K562 (cell line): ENCODE data around the gene AKNA. TPM values are rescaled to one million over a fixed set of nuclear protein-coding genes. Genes with fewer than 3 reads are reported as not detected.

ENCODE experiments used
- ATAC-seq: fragments of 200-7000 bp; cut with Tn5 transposase; 3 replicates; pipeline ENCODE4 v1.9.1; 2020; ENCODE audit warnings: moderate library complexity
- BruUV-seq: library from RNA; stranded (reverse); fragments of 400-500 nt; replicated peaks from 2 replicates; lab custom pipeline; 2021; lab: Mats Ljungman, UMichigan
- CTCF ChIA-PET: fragments of 300-600 bp; formaldehyde crosslinking; extraction: SDS; loops from one replicate; lab custom pipeline; 2021; ENCODE audit warnings: low intra/inter-chr PET ratio; lab: Yijun Ruan, JAX
- POLR2A ChIA-PET: fragments of 300-600, 350-650 bp; sonication (Branson Sonifier 250); formaldehyde crosslinking; extraction: SDS; loops from one replicate; lab custom pipeline; 2021; ENCODE audit warnings: antibody characterized with exemption, inconsistent platforms; lab: Yijun Ruan, JAX
- DNase-seq, 4 experiments: peaks; one replicate each; pipeline versions ENCODE4 v3.0.0 to v3.0.0-alpha.2; 2011 to 2018; ENCODE audit warnings: low spot score in 3 of 4, mixed read lengths in 3 of 4; ENCODE audit errors: extremely low read depth in 1 of 4
- FAIRE-seq: peaks from 2 replicates; lab custom pipeline; 2011; peaks lifted over from hg19 to GRCh38; lab: Jason Lieb, UNC
- H2AFZ ChIP-seq: 2 replicates; pipeline ENCODE4 v1.6.0; 2011; ENCODE audit warnings: low read depth, low read length, control low read depth, inconsistent platforms
- H3K27ac ChIP-seq: fragments of 200-600 bp; 3 replicates; pipeline ENCODE4 v1.8.0; 2011; ENCODE audit warnings: low read depth, mild to moderate bottlenecking, control low read depth, inconsistent platforms, low read length, moderate library complexity, mixed read lengths; ENCODE audit errors: extremely low read depth
- H3K27me3 ChIP-seq, 2 experiments: fragments of 300-600 bp in 1 of 2; 2 replicates in 1 of 2; 3 replicates in 1 of 2; pipeline versions ENCODE4 v1.6.0 to v1.8.0; 2011; ENCODE audit warnings: inconsistent platforms in 2 of 2, low read length in 2 of 2, mild to moderate bottlenecking in 1 of 2, mixed read lengths in 1 of 2, moderate library complexity in 1 of 2; ENCODE audit not compliant: control insufficient read depth in 2 of 2, insufficient read depth in 2 of 2
- H3K36me3 ChIP-seq: fragments of 300-600 bp; 3 replicates; pipeline ENCODE4 v1.8.0; 2011; ENCODE audit warnings: mild to moderate bottlenecking, low read length, inconsistent platforms; ENCODE audit not compliant: control insufficient read depth, insufficient read depth
- H3K4me1 ChIP-seq, 2 experiments: fragments of 200-600 bp in 1 of 2; replicated peaks in 1 of 2; 2 replicates in 1 of 2; 3 replicates in 1 of 2; pipeline versions ENCODE4 v1.5.1 to v1.8.0; 2011; ENCODE audit warnings: inconsistent platforms in 2 of 2, low read length in 2 of 2, mild to moderate bottlenecking in 1 of 2, mixed read lengths in 1 of 2, moderate library complexity in 1 of 2; ENCODE audit not compliant: control insufficient read depth in 2 of 2, insufficient read depth in 2 of 2
- H3K4me2 ChIP-seq: 2 replicates; pipeline ENCODE4 v1.6.1; 2011; ENCODE audit warnings: low read length, control low read depth, inconsistent platforms, mixed read lengths; ENCODE audit not compliant: insufficient read depth
- H3K4me3 ChIP-seq: fragments of 200-600 bp; sonication (generic), shearing (Covaris generic); 2 replicates; pipeline ENCODE4 v1.5.1; 2016; ENCODE audit warnings: control low read depth, inconsistent platforms
- H3K79me2 ChIP-seq: fragments of 200-600 bp; 3 replicates; pipeline ENCODE4 v1.8.0; 2011; ENCODE audit warnings: low read length, inconsistent platforms; ENCODE audit not compliant: control insufficient read depth, insufficient read depth
- H3K9ac ChIP-seq, 2 experiments: 2 replicates each; pipeline versions ENCODE4 v1.6.0 to v1.6.1; 2011; ENCODE audit warnings: low read depth in 2 of 2, low read length in 2 of 2, control low read depth in 1 of 2, inconsistent platforms in 1 of 2, mild to moderate bottlenecking in 1 of 2, mixed read lengths in 1 of 2; ENCODE audit not compliant: insufficient read depth in 1 of 2
- H3K9me1 ChIP-seq: one replicate; pipeline ENCODE4 v1.6.0; 2011; ENCODE audit warnings: inconsistent platforms, mild to moderate bottlenecking, low read length, moderate library complexity; ENCODE audit not compliant: control insufficient read depth, insufficient read depth
- H3K9me3 ChIP-seq: replicated peaks from 2 replicates; pipeline ENCODE4 v1.5.1; 2011; ENCODE audit warnings: low read depth, low read length, inconsistent platforms; ENCODE audit not compliant: control insufficient read depth, insufficient read depth
- H4K20me1 ChIP-seq: replicated peaks from 2 replicates; pipeline ENCODE4 v1.6.1; 2011; ENCODE audit warnings: low read length, inconsistent platforms, mixed read lengths; ENCODE audit not compliant: control insufficient read depth, insufficient read depth
- ARID1B ChIP-seq: fragments of 450-650 bp; IDR thresholded peaks from 2 replicates; pipeline ENCODE4 v1.6.1; 2016; ENCODE audit warnings: antibody characterized with exemption, mild to moderate bottlenecking, inconsistent platforms
- BDP1 ChIP-seq: IDR thresholded peaks from 3 replicates; pipeline ENCODE4 v1.6.1; 2011; ENCODE audit not compliant: insufficient read length, insufficient read depth
- FOS ChIP-seq: IDR thresholded peaks from 3 replicates; pipeline ENCODE4 v1.6.1; 2011; ENCODE audit not compliant: insufficient read length; ENCODE audit errors: extremely low read depth
- FOSL1 ChIP-seq: fragments of 200-800 bp; sonication (Bioruptor generic); conservative IDR thresholded peaks from 2 replicates; pipeline ENCODE4 v1.6.1; 2016; ENCODE audit warnings: missing genetic modification characterization, missing compliant biosample characterization
- GABPB1 ChIP-seq: sonication (generic); formaldehyde crosslinking; IDR thresholded peaks from 2 replicates; pipeline ENCODE4 v1.8.0; 2022; ENCODE audit warnings: mild to moderate bottlenecking, missing genetic modification reagents
- HDAC6 ChIP-seq: IDR thresholded peaks from 2 replicates; pipeline ENCODE4 v1.6.1; 2012; ENCODE audit warnings: low read depth, mild to moderate bottlenecking, control low read depth, inconsistent platforms, low read length, moderate library complexity
- HNRNPH1 ChIP-seq: fragments of 200-400 bp; formaldehyde crosslinking; optimal IDR thresholded peaks from 2 replicates; pipeline ENCODE3; 2017; ENCODE audit warnings: low read depth, mild to moderate bottlenecking, low read length, moderate library complexity
- MBD1 ChIP-seq: fragments of 250-450 bp; sonication (Bioruptor Pico); IDR thresholded peaks from 2 replicates; pipeline ENCODE4 v1.8.0; 2022; ENCODE audit warnings: inconsistent platforms
- POLR2G ChIP-seq: fragments of 200-400 bp; formaldehyde crosslinking; IDR thresholded peaks from 2 replicates; pipeline ENCODE4 v1.6.1; 2017; ENCODE audit warnings: low read depth, mild to moderate bottlenecking, antibody characterized with exemption, low read length, moderate library complexity
- RBM22 ChIP-seq: fragments of 200-400 bp; formaldehyde crosslinking; IDR thresholded peaks from 2 replicates; pipeline ENCODE4 v1.6.1; 2018; ENCODE audit warnings: low read length, low read depth; ENCODE audit not compliant: poor library complexity, severe bottlenecking
- RNF2 ChIP-seq: sonication (generic); IDR thresholded peaks from 2 replicates; pipeline ENCODE4 v1.6.1; 2016
- STAG1 ChIP-seq: sonication (generic); formaldehyde crosslinking; IDR thresholded peaks from 2 replicates; pipeline ENCODE4 v1.5.0; 2020; ENCODE audit warnings: missing genetic modification reagents, borderline replicate concordance
- TCFL5 ChIP-seq: fragments of 250-450 bp; sonication (Bioruptor Pico); conservative IDR thresholded peaks from 2 replicates; pipeline ENCODE4 v1.6.1; 2021; ENCODE audit warnings: mild to moderate bottlenecking, moderate library complexity, matching md5 sums
- ZNF217 ChIP-seq: sonication (generic); formaldehyde crosslinking; IDR thresholded peaks from 2 replicates; pipeline ENCODE4 v1.8.0; 2022; ENCODE audit warnings: mild to moderate bottlenecking, missing genetic modification reagents
- ZNF655 ChIP-seq: fragments of 250-450 bp; sonication (Bioruptor Pico); IDR thresholded peaks from 2 replicates; pipeline ENCODE4 v1.5.0; 2021
- WGBS: fragments of 100-300 bp; shearing (Covaris generic); methylation state at CpG from one replicate; pipeline ENCODE4 v1.1.6; 2016; ENCODE audit warnings: low coverage, mixed read lengths; ENCODE audit not compliant: insufficient coverage; ENCODE audit errors: missing lambda C conversion rate; 5-methylcytosine and 5-hydroxymethylcytosine counted together
- in situ Hi-C: fragments of 300-500 bp; cut with MboI; formaldehyde crosslinking; loops from 4 replicates; pipeline ENCODE4 v1.15.0; 2018; ENCODE audit warnings: inconsistent platforms, mixed read lengths
- intact Hi-C: fragments of 100-400 bp; cut with micrococcal nuclease; formaldehyde crosslinking; loops from 2 replicates; pipeline ENCODE4 v1.14.2; 2022
- polyA plus RNA-seq, 8 experiments: library from polyadenylated mRNA; depleted of rRNA in 4 of 8; stranded (reverse) in 5 of 8; unstranded in 3 of 8; fragments of >200 nt; fragmentation: Nextera tagmentation in 2 of 8; fragmentation: Illumina TruSeq in 1 of 8; extraction: Ambion mirVana in 2 of 8; extraction: Trizol in 1 of 8; gene quantifications; 2 replicates each; pipeline versions ENCODE4 v1.2.1 to v1.2.3, GENCODE V29; 2011 to 2014; ENCODE audit warnings: inconsistent platforms in 1 of 8, missing spikeins in 1 of 8
- total RNA-seq, 7 experiments: library from RNA; depleted of rRNA in 6 of 7; stranded (reverse); fragments of >200 nt in 6 of 7; fragmentation: Illumina TruSeq in 2 of 7; extraction: Trizol in 2 of 7; gene quantifications; 2 replicates each; pipeline versions ENCODE4 v1.2.1 to v1.2.3, GENCODE V29; 2011 to 2021; ENCODE audit warnings: low replicate concordance in 1 of 7
- TF ChIP-seq, protein P1 (sequence below): fragments of 450-650 bp; formaldehyde crosslinking; IDR thresholded peaks from 2 replicates; pipeline ENCODE4 v1.4.0; 2022; ENCODE audit warnings: missing genetic modification characterization

Gene AKNA
- total and polyA plus RNA-seq, 9 of the 15 experiments (the other 6 are each of a cell fraction or from before 2014, with no cell fraction given), result 0.29 to 20.5 (median 3.9) TPM

- TF ChIP-seq ZNF655 (no peak), GABPB1 (CRISPR knock-in tag) (no peak)
Measured at GRCh38 chr9:114338187-114338586, 49.6 kb downstream of the AKNA start (continued).

DNA sequence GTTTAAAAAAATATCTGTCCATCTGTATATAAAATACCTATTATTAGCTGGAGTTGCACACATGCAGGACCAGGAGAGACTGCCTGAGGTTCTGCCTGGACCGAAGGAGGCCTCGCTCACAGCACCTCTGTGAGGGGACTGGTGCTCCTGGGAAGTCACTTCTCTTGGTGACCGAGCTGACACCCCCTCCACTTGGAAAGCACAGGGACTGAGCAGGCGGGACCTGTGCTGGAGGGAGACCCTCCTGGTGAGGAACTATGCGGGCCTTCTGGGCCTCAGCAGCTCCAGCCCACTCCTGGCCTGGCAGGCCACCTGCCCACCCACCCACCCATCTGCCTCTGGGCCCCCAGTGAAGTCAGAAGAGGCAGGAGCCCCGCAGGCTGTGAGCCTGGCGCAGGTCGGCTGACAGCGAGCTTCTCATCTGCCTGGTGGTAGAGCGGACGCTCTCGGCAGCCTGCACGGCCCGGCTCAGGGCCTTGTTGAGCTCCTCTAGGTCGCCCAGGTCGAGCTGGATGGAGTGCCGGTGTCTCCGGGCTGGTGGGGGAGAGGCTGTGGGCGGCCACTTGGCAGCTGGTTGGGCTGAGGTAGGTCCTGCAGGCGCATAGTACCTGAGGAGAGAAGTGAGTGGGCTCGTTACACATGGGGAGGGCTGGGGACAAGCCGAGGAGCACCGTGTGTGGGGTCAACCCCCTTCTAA is 50.9 kb downstream of the AKNA start:
- TF ChIP-seq RBM22 (peak; percentile 75), TCFL5 (CRISPR knock-in tag) (no peak), HDAC6 (no peak), FOSL1 (tag) (no peak), FOS (no peak), MBD1 (CRISPR knock-in tag) (no peak), RNF2 (no peak), POLR2G (peak; percentile 51; the same call in 1 of the 2 replicates), HNRNPH1 (no peak), STAG1 (no peak), ZNF217 (CRISPR knock-in tag) (no peak), ARID1B (no peak), BDP1 (no peak)
- TF ChIP-seq, protein P1, sequence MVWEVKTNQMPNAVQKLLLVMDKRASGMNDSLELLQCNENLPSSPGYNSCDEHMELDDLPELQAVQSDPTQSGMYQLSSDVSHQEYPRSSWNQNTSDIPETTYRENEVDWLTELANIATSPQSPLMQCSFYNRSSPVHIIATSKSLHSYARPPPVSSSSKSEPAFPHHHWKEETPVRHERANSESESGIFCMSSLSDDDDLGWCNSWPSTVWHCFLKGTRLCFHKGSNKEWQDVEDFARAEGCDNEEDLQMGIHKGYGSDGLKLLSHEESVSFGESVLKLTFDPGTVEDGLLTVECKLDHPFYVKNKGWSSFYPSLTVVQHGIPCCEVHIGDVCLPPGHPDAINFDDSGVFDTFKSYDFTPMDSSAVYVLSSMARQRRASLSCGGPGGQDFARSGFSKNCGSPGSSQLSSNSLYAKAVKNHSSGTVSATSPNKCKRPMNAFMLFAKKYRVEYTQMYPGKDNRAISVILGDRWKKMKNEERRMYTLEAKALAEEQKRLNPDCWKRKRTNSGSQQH (CRISPR knock-in tag), result no peak
- ChIA-PET CTCF (no interaction called here), POLR2A (interaction anchor here (0.6 to 1.0 kb wide), 3 partner anchors 9 to 140 kb away, joined by 3 to 4 read pairs (median 3); no protein-coding TSS in a partner anchor)
- no peaks in the 10 kb centered on the region for H3K79me2 ChIP-seq
- intact Hi-C loops (loop anchor here (5.0 kb wide), 2 partner anchors 165 to 315 kb away; no protein-coding TSS in a partner anchor), in situ Hi-C loops (no loop called here)
- ATAC-seq, result no peak
- no peaks in the 10 kb centered on the region for H3K9me1 ChIP-seq
- no peak for FAIRE-seq
- H3K4me1 ChIP-seq, result peaks cover 0 to 3% of the 10 kb centered on the region in 2 experiments; a peak in 1 of 5 replicates
- H4K20me1 ChIP-seq, result peaks cover 7% of the 10 kb centered on the region; the same call in 1 of the 2 replicates
- H3K36me3 ChIP-seq, result peaks cover 4% of the 10 kb centered on the region; the same call in 1 of the 3 replicates
- no peak overlapping the region; a peak in 1 of 4 replicates for H3K9ac ChIP-seq
- no peak overlapping the region for H3K4me2 ChIP-seq
- H3K4me3 ChIP-seq, result no peak overlapping the region
- H3K27ac ChIP-seq, result no peak overlapping the region
- H3K9me3 ChIP-seq, result no peaks in the 10 kb centered on the region
- no TSS peak for BruUV-seq
- H2AFZ ChIP-seq, result no peak overlapping the region
- H3K27me3 ChIP-seq, result peaks cover 0 to 6% of the 10 kb centered on the region in 2 experiments; a peak in 1 of 5 replicates
- 79% methylated on average over 17 of the region's 23 CpGs for WGBS
- DNase-seq, result no peak
